Measurements from ENCODE around the gene FCN2.

FCN2 gene

DNA sequence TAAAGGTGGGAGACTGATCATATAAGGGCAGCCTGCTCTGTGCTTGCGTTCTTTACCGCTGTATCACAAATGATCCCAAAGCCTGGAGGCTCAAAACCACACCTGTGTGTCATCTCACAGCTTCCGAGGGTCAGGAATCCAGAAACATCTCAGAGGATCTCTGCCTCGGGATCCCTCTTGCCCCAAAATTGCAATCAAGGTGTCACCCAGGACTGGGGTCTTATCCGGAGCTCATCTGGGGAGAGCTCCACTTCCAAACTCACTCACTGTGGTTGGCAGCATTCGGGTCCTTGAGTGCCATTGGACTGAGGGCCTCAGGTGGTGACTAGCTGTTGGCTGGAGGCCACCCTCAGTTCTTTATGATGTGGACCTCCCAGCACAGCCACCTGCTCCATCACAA, 26.7 kb upstream of the FCN2 start:
- H3K79me2 ChIP-seq (ENCODE audit: insufficient read depth, low read length), result peaks cover 77% of the 10 kb centered on the region
- TF ChIP-seq, protein P1, sequence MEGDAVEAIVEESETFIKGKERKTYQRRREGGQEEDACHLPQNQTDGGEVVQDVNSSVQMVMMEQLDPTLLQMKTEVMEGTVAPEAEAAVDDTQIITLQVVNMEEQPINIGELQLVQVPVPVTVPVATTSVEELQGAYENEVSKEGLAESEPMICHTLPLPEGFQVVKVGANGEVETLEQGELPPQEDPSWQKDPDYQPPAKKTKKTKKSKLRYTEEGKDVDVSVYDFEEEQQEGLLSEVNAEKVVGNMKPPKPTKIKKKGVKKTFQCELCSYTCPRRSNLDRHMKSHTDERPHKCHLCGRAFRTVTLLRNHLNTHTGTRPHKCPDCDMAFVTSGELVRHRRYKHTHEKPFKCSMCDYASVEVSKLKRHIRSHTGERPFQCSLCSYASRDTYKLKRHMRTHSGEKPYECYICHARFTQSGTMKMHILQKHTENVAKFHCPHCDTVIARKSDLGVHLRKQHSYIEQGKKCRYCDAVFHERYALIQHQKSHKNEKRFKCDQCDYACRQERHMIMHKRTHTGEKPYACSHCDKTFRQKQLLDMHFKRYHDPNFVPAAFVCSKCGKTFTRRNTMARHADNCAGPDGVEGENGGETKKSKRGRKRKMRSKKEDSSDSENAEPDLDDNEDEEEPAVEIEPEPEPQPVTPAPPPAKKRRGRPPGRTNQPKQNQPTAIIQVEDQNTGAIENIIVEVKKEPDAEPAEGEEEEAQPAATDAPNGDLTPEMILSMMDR (IDR thresholded peaks at IDR 0.05; ENCODE audit: low read length), result no peak
- no peak for TF ChIP-seq EZH2 (IDR thresholded peaks at IDR 0.05; ENCODE audit: borderline replicate concordance, low read length)
- H3K36me3 ChIP-seq (ENCODE audit: insufficient read depth, low read length), result peaks cover 93% of the 10 kb centered on the region
- H3K27ac ChIP-seq (ENCODE audit: low read depth, low read length, poor library complexity, severe bottlenecking), result no peak overlapping the region
- no peak overlapping the region for H3K4me3 ChIP-seq (ENCODE audit: low read depth, low read length, poor library complexity, severe bottlenecking)
- no peaks in the 10 kb centered on the region for H3K27me3 ChIP-seq (ENCODE audit: insufficient read depth, low read length)
- no peaks in the 10 kb centered on the region for H4K20me1 ChIP-seq (ENCODE audit: insufficient read depth, low read length)
- H3K9me2 ChIP-seq (ENCODE audit: low read depth, low read length), result no peaks in the 10 kb centered on the region
- H3K9ac ChIP-seq (ENCODE audit: low read length), result no peak overlapping the region
- H2AFZ ChIP-seq (ENCODE audit: low read length), result no peak overlapping the region
- H3K4me2 ChIP-seq (ENCODE audit: low read length), result no peak overlapping the region
- H3F3A ChIP-seq (ENCODE audit: insufficient read depth, low read length), result no peaks in the 10 kb centered on the region
- H3K4me1 ChIP-seq (ENCODE audit: insufficient read depth, low read length, severe bottlenecking), result no peaks in the 10 kb centered on the region
- peaks cover 21% of the 10 kb centered on the region for H3K9me3 ChIP-seq (ENCODE audit: low read length)

DNA sequence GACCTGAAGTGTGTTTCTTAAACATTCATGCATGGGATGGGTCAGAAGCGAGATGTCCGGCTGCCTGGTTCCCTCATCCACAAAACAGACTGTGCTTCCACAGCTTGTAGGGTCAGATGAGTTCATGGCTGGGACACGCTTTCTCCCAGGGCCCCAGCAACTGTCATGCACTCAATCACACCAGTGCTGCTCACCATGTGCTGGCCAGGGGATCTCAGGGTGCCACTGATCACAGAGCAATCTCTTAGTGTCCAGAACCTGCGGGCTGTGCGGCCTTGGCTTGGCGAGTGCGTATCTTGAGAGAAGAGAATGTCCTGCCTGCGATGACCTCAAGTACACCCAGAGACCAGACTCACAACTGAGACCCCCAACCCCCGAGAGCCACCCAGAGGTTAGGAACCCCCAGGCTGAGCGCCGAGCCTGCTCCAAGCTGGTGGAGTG, 26.0 kb upstream of the FCN2 start:
- H3K36me3 ChIP-seq (ENCODE audit: insufficient read depth, low read length), result peaks cover 95% of the 10 kb centered on the region
- no peaks in the 10 kb centered on the region for H4K20me1 ChIP-seq (ENCODE audit: insufficient read depth, low read length)
- no peaks in the 10 kb centered on the region for H3K4me1 ChIP-seq (ENCODE audit: insufficient read depth, low read length, severe bottlenecking)
- no peak overlapping the region for H3K27ac ChIP-seq (ENCODE audit: low read depth, low read length, poor library complexity, severe bottlenecking)
- peaks cover 84% of the 10 kb centered on the region for H3K79me2 ChIP-seq (ENCODE audit: insufficient read depth, low read length)
- H3K4me3 ChIP-seq (ENCODE audit: low read depth, low read length, poor library complexity, severe bottlenecking), result no peak overlapping the region
- H3K4me2 ChIP-seq (ENCODE audit: low read length), result no peak overlapping the region
- H3K9me3 ChIP-seq (ENCODE audit: low read length), result peaks cover 21% of the 10 kb centered on the region
- H3K27me3 ChIP-seq (ENCODE audit: insufficient read depth, low read length), result no peaks in the 10 kb centered on the region
- H2AFZ ChIP-seq (ENCODE audit: low read length), result no peak overlapping the region
- H3K9ac ChIP-seq (ENCODE audit: low read length), result no peak overlapping the region
- no peaks in the 10 kb centered on the region for H3F3A ChIP-seq (ENCODE audit: insufficient read depth, low read length)
- TF ChIP-seq, protein P1 (IDR thresholded peaks at IDR 0.05; ENCODE audit: low read length), result no peak
- no peak for TF ChIP-seq EZH2 (IDR thresholded peaks at IDR 0.05; ENCODE audit: borderline replicate concordance, low read length)
- H3K9me2 ChIP-seq (ENCODE audit: low read depth, low read length), result no peaks in the 10 kb centered on the region

DNA sequence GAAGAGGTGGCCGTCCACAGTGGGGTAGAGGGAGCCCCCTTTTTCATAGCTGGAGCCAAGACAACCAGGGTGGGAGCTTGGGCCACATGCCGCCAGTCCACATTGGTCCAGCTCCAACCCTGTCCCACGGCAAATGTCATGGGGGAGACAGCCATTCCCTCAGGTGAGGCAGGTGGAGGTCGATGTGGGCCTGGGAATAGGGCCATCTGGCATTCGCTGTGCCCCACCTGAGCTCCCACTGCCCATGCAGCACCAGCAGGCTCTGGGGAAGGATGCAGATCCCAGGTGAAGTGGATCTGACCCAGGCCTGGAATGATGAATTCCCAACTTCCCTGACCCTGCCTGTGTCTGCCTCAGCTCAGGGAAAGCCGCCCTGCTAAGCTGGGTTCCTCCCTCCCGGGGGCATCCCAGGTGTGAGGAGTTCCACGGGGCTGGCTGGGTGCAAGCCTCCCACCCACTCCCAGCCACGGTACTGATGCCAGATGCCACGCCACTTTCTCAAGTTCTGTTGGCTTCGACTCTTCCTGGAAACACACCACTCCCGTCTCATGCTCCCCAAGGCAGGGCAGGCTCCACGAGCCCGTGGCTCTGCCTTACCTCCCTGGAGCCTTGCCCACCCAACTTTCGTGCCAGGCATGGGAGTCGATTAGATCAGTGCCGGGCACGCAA, 25.2 kb upstream of the FCN2 start:
- Histone ChIP-seq H4K20me1 (ENCODE audit: insufficient read depth, low read length) (no peaks in the 10 kb centered on the region), H3K27ac (ENCODE audit: low read depth, low read length, poor library complexity, severe bottlenecking) (no peak overlapping the region), H3K4me1 (ENCODE audit: insufficient read depth, low read length, severe bottlenecking) (no peaks in the 10 kb centered on the region), H2AFZ (ENCODE audit: low read length) (no peak overlapping the region), H3K36me3 (ENCODE audit: insufficient read depth, low read length) (peaks cover 99% of the 10 kb centered on the region), H3K27me3 (ENCODE audit: insufficient read depth, low read length) (no peaks in the 10 kb centered on the region), H3K79me2 (ENCODE audit: insufficient read depth, low read length) (peaks cover 92% of the 10 kb centered on the region), H3K4me2 (ENCODE audit: low read length) (no peak overlapping the region), H3K4me3 (ENCODE audit: low read depth, low read length, poor library complexity, severe bottlenecking) (no peak overlapping the region), H3K9me3 (ENCODE audit: low read length) (peaks cover 21% of the 10 kb centered on the region), H3K9me2 (ENCODE audit: low read depth, low read length) (no peaks in the 10 kb centered on the region), H3K9ac (ENCODE audit: low read length) (no peak overlapping the region), H3F3A (ENCODE audit: insufficient read depth, low read length) (no peaks in the 10 kb centered on the region)
- no peak for TF ChIP-seq EZH2 (IDR thresholded peaks at IDR 0.05; ENCODE audit: borderline replicate concordance, low read length)
- TF ChIP-seq, protein P1 (IDR thresholded peaks at IDR 0.05; ENCODE audit: low read length), result no peak
